Measurements from ENCODE around the gene NHEJ1.

NHEJ1 gene

GRCh38 chr2:219125886-219126270 lies 34.7 kb downstream of the NHEJ1 start:
- no peaks in the 10 kb centered on the region for H3K79me2 ChIP-seq (ENCODE audit: insufficient read depth, low read length)
- no peak overlapping the region for H3K4me2 ChIP-seq (ENCODE audit: low read depth, low read length, poor library complexity, severe bottlenecking)
- H3K9me2 ChIP-seq (replicated peaks; ENCODE audit: insufficient read depth, low read length) = no peaks in the 10 kb centered on the region
- no peak overlapping the region for H2AFZ ChIP-seq (ENCODE audit: low read depth, low read length, severe bottlenecking)
- no peak overlapping the region for H3K9ac ChIP-seq (ENCODE audit: low read length)
- no peaks in the 10 kb centered on the region for H4K20me1 ChIP-seq (ENCODE audit: low read depth, low read length)
- no peak overlapping the region for H3K4me3 ChIP-seq (ENCODE audit: insufficient read depth, low read length, poor library complexity, severe bottlenecking)
- H3K36me3 ChIP-seq (ENCODE audit: low read length) = no peaks in the 10 kb centered on the region
- no peak overlapping the region for H3K27ac ChIP-seq (ENCODE audit: low read depth, low read length)
- H3K9me3 ChIP-seq (ENCODE audit: insufficient read depth, low read length) = no peaks in the 10 kb centered on the region
- H3F3A ChIP-seq (ENCODE audit: insufficient read depth) = no peaks in the 10 kb centered on the region
- H3K27me3 ChIP-seq (ENCODE audit: low read length) = no peaks in the 10 kb centered on the region
- TF ChIP-seq EZH2phosphoT487 (conservative IDR thresholded peaks at IDR 0.05; ENCODE audit: low read length) (no peak), CTCF (IDR thresholded peaks at IDR 0.05; ENCODE audit: insufficient read depth, low read length, poor library complexity, severe bottlenecking) (no peak)

GRCh38 chr2:219125225-219125885 lies 35.3 kb downstream of the NHEJ1 start:
- Histone ChIP-seq H4K20me1 (ENCODE audit: low read depth, low read length) (no peaks in the 10 kb centered on the region), H3K27me3 (ENCODE audit: low read length) (no peaks in the 10 kb centered on the region), H3K4me2 (ENCODE audit: low read depth, low read length, poor library complexity, severe bottlenecking) (no peak overlapping the region), H3K9ac (ENCODE audit: low read length) (no peak overlapping the region), H3K9me3 (ENCODE audit: insufficient read depth, low read length) (no peaks in the 10 kb centered on the region), H2AFZ (ENCODE audit: low read depth, low read length, severe bottlenecking) (no peak overlapping the region), H3K4me3 (ENCODE audit: insufficient read depth, low read length, poor library complexity, severe bottlenecking) (no peak overlapping the region), H3F3A (ENCODE audit: insufficient read depth) (no peaks in the 10 kb centered on the region), H3K27ac (ENCODE audit: low read depth, low read length) (no peak overlapping the region), H3K36me3 (ENCODE audit: low read length) (no peaks in the 10 kb centered on the region), H3K9me2 (replicated peaks; ENCODE audit: insufficient read depth, low read length) (no peaks in the 10 kb centered on the region), H3K79me2 (ENCODE audit: insufficient read depth, low read length) (no peaks in the 10 kb centered on the region)
- TF ChIP-seq EZH2phosphoT487 (conservative IDR thresholded peaks at IDR 0.05; ENCODE audit: low read length) (no peak), CTCF (IDR thresholded peaks at IDR 0.05; ENCODE audit: insufficient read depth, low read length, poor library complexity, severe bottlenecking) (no peak)

GRCh38 chr2:219124381-219125110 lies 36.1 kb downstream of the NHEJ1 start:
- Histone ChIP-seq H3K79me2 (ENCODE audit: insufficient read depth, low read length) (no peaks in the 10 kb centered on the region), H3K4me3 (ENCODE audit: insufficient read depth, low read length, poor library complexity, severe bottlenecking) (no peak overlapping the region), H3K9ac (ENCODE audit: low read length) (no peak overlapping the region), H3K27me3 (ENCODE audit: low read length) (no peaks in the 10 kb centered on the region), H2AFZ (ENCODE audit: low read depth, low read length, severe bottlenecking) (no peak overlapping the region), H3K4me2 (ENCODE audit: low read depth, low read length, poor library complexity, severe bottlenecking) (no peak overlapping the region), H3K27ac (ENCODE audit: low read depth, low read length) (no peak overlapping the region), H3K36me3 (ENCODE audit: low read length) (no peaks in the 10 kb centered on the region), H4K20me1 (ENCODE audit: low read depth, low read length) (0 out of 2 replicates have a peak, but pooled peaks cover 5% of the 10 kb centered on the region), H3K9me2 (replicated peaks; ENCODE audit: insufficient read depth, low read length) (no peaks in the 10 kb centered on the region), H3F3A (ENCODE audit: insufficient read depth) (no peaks in the 10 kb centered on the region), H3K9me3 (ENCODE audit: insufficient read depth, low read length) (no peaks in the 10 kb centered on the region)
- TF ChIP-seq EZH2phosphoT487 (conservative IDR thresholded peaks at IDR 0.05; ENCODE audit: low read length) (no peak), CTCF (IDR thresholded peaks at IDR 0.05; ENCODE audit: insufficient read depth, low read length, poor library complexity, severe bottlenecking) (no peak)
